GM21717 (cell line): ENCODE results near the gene XKR7.

ENCODE experiments used
- ATAC-seq: cut with Tn5 transposase; IDR thresholded peaks from one replicate; pipeline ENCODE4 v1.9.1; 2021; ENCODE audit warnings: mild to moderate bottlenecking, moderate library complexity; ENCODE audit not compliant: unreplicated experiment

XKR7 gene

DNA sequence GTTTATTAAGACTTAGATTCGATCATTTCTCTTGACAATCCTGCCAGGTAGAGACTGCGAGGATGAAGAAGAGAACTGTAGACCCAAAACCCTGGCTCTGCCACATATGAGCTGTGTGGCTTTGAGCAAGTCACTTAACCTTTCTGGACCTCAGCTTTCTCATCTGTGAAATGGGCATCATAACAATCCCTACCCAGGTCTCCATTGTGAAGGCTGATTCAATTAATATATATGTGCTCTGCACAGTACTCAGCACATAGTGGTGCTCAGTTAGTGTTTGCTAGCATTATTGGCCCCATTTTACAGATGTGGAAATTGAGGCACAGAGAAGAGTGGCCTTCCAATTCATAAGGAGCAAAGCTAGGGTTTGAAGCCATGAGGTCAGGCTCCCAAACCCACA, 7.9 kb downstream of the XKR7 start:
- ATAC-seq, result no peak

DNA sequence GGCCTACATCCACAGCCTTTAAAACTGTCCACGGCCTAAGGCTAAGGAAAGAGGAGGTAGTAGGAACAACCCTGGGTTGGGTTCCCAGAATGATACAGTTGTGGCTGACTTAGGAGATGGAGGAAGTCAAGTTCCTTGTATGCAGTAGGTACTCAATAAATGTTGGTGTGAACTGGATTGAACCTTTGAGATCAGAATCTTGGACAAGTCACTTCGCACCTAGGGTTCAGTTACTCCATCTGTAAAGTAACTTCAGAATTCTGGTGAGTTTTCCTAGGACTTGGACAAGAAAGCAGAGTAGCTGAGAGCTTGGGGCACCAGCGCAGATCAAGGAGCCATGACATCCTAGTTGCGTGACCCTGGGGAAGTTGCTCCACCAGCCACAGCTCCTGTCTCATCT, 9.1 kb downstream of the XKR7 start:
- ATAC-seq, result no peak

DNA sequence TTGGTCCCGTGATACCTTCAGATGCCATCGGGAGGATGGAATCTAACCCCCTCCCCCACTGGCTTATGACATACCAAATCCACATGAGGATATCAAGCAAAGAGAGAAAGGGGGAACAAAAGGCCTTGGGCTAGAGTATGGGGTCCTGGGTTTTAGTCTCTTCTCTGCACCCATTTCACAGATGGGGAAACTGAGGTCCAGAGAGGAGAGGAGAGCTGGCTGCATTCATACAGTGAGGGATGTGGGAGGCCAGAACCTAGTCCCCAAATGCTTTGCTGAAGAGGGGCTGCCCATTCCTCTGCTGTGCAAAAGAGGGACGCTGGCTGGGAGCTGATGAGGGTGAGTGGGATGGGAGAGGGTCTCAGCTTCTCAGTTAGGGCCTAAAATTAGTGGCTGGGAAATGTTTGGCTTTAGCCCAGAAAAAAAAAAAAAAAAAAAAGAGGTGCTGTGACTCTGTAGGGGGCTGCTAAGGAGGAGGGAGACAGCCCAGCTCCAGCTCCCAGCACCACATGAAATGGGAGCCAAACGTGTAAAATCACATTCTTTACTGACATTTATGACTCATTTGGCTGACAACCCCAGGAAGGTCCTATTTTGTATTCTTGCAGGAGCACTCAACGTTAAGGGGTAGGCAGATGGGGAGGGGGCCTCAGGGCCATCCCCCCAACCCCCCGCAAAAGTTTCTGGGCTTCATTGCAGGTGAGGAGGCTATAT, 11.9 kb downstream of the XKR7 start:
- ATAC-seq, result no peak

DNA sequence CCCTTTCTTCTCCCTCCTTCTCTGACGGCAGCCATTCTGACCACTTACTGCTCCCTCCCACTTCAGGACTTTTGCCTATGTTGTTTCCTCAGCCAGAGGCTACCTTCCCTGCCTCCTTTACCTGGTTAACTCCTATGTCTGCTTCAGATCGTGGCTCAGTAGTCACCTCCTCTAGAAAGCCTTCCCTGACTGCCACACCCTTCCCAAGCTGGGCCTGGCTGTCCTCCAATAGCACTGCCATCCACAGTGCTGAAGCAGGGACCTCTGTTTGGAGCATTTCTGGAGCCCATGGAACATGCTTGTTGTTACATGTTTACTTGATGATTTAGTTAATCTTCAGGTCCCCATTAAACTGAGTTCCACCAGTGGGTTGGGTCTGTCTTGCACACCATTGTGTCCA, 13.8 kb downstream of the XKR7 start:
- ATAC-seq, result no peak

DNA sequence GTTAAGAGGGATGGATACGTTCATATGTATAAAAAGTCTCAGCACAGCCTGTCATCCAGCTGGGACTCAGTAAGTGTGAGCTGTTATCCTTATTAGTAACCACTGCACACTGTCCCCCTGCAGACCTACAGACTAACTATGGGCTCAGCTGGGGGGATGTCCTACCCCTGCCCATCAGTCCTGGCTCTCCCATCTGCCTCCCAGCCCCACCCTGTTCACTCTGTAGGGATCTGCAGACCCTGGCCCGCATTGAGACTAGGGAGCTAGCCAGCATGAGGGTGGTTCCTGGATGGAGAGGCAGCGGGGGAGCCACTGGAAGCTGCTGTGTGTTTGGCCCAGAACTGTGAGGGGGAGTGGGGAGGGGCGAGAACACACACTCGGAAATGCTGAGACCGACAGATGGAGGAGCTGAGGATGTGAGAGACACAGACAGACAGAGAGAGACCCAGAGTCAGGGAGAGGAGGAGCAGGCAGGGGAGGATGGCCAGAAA, 17.1 kb downstream of the XKR7 start:
- no peak for ATAC-seq

DNA sequence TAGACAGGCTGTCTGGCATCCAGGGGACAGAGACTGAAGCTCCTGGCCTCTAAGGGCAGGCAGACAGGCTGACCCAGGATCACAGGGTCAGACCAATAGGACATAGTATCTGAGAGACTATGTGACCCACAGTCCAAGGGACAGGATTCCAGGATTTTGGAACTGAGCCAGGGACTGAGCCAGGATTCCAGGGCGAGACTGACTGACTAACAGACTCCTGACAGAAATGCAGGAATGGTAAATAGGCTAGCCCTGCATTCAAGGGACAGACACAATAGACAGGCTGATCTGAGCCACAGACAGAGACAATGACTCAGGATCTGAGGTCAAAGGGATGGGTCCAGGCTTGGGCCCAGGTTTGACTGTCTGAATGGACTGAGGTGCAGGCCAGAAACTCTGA, 19.8 kb downstream of the XKR7 start:
- ATAC-seq, result no peak

DNA sequence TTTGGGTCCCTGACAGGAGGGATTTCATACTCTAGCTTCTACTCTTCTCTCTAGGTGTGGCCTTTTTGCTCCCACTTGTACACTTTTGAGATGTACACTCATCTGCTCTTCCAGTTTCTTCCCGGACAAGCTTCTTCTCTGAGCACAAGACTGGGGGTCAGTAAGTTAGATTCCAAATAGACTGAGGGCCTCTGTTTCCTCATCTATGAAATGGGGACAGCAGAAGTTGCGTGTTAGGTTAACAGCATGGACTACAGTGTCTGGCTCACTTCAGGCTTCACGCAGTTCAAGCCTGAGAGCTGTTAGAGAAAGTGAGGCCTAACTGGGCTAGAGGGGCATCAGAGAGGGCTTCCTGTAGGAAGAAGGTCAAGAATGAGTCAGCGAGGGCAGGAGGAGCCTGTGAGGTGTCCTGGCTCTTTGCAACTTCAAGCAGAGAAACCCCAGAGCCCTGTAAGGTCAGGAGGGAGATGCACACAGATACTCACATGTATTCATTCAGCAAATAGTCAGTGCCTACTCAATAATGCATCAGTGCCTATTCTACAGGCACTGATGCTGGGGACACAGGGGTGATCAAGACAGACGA, 20.6 kb downstream of the XKR7 start:
- ATAC-seq, result no peak

DNA sequence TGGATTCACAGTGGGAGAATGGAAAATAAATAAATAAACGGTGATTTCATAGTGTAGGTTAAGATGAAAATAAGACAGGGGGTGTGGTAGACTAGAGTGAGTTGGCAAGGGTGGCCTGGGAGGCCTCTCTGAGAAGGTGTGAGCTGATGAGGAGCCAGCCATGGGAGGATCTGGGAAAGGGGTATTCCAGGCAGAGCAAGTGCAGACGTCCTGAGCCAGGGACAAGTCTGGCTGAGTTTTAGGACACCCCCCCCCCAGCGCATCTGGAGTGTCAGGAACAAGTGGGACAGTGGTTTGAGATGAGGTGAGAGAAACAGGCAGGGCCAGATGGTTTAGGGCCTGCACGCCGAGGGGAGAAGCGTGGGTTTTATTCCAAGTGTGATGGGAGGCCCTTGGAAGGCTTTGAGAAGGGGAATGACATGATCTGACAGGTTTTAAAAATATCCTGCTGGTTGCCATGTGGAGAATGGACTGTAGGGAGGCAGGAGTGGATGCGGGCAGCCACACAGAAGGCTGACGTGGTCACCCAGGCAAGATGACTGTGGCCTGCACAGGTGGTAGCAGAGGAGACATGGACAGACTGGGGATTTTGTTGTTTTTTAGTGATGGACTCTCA, 21.2 kb downstream of the XKR7 start:
- no peak for ATAC-seq

DNA sequence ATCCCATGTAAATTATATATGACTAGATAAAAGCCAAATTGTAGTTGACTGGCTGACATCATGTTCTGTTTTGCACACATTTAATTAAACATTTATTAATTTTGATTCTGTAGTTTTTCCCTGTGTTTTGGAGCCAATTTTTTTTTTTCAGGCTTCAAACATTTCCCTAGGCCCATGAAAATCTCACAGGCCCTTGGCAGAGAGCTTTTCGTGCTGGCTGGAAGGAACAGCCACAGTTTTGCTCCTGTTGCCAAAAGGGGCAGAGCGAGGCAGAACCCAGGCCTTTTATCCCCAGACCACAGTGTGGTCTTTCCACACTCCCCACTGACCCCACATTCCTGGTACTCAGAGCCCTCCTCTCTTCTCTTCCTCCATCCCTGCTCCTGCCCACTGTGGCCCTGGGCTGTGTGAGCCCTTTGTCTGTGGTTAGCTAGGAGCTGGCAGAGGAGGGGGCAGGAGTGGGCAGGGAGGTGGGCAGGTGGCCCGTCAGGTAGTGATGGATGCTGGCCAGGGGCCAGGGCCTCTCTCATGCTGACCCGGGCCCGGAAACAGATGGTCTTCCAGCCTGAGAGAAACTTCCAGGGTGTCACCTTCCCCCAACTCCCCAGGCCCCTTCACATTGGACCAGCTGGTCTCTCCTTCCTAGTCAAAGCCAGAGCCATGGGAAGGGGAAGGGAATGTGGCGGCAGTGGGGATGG, 22.8 kb downstream of the XKR7 start:
- ATAC-seq, result no peak

DNA sequence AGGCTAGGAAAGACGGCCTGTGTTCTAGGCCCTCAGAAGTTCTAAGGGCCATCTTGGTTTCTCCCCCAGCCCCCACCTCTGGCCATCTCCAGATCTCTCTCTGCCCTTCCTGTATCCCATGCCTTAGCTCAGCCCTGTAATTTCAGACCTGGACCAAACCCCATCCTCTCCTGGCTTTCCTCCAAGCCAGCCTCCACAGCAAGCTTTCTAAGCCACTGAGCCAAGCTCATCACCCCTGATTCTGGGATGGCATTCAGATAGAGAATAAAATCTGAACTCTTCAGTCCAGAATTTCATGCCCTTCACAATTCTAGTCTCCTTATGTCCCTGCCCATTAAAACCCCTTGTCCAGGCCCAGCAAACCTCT, 23.4 kb downstream of the XKR7 start:
- no peak for ATAC-seq

DNA sequence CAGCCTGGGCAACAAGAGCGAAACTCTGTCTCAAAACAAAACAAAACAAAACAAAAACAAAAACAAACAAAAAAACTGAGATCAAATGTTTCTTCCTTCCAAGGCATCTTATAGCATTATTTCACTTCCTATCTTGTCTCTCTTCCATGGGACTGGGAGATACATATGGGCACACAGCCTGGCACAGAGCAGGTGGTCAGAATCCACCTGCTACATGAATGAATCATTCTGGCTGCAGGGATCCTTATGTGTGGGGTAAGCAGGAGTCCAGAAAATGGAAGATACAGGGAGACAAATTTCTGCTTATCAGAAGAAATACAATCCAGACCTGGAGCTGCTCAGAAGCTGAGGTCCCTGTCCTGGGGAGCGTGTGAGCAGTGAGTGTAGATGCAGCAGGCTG, 24.1 kb downstream of the XKR7 start:
- no peak for ATAC-seq

DNA sequence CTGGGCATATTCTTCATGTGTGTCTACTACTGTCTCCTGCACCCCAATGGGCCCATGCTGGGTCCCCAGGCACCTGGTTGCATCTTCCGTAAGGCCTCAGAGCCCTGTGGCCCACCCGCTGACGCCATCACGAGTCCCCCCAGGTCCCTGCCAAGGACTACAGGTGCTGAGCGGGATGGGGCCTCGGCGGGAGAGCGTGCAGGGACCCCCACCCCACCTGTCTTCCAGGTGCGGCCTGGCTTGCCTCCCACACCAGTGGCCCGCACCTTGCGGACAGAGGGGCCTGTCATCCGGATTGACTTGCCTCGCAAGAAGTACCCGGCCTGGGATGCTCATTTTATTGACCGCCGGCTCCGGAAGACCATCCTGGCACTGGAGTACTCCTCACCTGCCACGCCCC, 29.0 kb downstream of the XKR7 start:
- no peak for ATAC-seq

DNA sequence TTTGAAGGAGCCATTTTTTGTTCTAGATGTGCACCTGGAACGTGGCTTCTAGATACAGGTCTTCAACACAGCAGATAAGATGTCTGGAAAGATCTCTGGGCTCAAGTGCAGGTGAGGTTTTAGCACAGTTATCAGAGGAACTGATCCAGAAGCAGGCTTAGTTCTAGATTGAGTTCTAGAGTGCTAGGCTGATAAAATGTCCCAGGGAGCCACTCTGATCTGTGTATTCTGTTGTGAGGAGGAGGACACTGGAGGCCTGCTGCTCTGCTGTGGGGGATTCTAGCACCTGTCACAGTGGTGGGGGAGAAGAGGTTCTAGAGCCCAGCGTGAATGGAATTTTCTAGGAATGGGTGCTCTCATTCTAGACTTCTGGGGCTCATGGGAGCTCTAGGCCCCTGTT, 30.3 kb downstream of the XKR7 start:
- ATAC-seq, result no peak

DNA sequence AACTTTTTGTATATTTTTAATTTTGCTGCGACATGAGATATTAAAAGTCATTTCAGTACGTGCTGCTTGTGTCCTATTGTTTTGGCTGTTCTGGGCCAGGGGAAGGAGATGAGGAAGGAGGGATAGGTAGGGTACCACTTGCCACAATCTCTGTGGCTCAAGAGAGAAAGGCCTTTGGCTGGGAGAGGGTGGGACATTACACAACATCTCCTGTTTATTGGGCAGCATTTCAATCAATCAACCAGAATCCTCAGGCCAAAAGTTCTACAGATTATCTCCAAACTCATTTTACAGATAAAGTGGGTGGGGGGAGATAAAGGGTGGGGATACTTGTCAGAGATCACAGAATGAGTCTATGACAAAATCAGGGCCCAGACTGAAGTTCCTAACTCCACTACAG, 35.4 kb downstream of the XKR7 start:
- ATAC-seq, result no peak

DNA sequence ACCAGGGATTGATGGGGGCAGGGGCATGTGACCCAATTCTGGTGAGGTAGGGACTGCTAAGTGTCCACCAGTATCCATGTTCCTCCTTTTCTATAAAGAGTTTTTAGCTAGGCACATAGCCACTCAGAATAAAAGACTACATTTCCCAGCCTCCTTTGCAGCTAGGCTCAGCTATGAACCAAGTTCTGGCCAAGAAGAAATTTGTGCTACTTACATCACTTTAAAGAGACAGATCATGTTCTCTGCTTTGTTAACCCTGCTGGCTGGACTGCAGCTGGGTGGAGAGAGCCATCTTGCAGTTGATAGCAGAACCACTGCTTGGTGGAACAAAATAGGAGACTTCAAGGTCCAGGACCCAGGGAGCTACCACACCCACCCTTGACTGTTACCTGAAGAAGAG, 37.0 kb downstream of the XKR7 start:
- ATAC-seq, result no peak

DNA sequence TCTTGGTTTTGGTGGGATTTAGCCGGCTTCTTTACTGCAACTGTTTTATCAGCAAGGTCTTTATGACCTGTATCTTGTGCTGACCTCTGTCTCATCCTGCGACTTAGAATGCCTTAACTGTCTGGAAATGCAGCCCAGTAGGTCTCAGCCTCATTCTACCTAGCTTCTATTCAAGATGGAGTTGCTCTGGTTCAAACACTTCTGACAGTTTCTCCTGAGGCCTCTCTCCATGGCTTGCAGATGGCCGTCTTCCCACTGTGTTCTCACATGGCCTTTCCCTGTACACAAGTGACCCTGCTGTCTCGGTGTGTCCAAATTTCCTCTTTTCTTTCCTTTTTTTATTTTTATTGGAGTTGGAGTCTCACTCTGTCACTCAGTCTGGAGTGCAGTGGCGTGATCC, 38.1 kb downstream of the XKR7 start:
- no peak for ATAC-seq

DNA sequence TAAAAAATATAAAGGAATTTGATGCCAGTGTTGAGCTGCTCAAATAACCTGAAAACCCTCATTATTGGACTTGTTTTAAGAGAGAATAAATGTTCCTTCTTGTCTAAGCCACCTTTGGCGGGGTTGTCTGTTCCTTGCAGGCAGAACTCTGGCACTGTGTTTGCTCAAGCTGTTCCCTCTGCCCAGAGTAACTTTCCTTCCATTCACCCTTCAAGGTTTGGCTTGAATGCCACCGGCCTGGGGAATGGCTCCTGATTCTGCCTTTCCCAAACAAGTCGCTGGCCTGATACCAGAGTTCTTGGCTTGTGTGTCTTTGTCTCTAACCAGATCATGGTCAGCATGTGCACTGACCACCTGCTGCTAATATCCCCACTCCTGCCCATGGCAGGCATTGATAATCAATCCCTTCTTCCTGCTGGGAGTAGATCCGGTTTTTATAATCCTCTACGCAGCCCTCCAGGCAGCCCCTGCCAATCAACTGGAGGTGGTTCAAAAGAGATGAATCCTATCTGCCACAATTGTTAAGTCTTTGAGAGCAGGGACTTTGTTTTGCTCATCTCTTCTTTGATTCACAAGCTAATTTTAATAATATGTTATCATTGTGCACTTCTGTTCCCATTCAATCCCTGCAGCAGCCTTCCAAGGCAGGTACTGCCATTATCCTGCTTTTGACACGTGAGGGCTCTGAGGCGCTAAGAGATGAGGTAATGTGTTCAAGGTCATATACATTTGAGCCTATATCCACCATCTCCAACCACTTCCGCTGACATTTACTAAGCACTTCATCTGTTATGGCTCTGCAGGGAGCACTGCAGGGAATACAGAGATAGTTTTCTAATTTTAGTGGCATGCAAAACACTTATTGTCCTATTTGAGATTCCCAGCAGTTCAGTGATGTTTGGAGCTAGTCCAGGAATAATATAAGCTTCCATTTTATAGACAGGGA, 39.2 kb downstream of the XKR7 start:
- ATAC-seq, result no peak

DNA sequence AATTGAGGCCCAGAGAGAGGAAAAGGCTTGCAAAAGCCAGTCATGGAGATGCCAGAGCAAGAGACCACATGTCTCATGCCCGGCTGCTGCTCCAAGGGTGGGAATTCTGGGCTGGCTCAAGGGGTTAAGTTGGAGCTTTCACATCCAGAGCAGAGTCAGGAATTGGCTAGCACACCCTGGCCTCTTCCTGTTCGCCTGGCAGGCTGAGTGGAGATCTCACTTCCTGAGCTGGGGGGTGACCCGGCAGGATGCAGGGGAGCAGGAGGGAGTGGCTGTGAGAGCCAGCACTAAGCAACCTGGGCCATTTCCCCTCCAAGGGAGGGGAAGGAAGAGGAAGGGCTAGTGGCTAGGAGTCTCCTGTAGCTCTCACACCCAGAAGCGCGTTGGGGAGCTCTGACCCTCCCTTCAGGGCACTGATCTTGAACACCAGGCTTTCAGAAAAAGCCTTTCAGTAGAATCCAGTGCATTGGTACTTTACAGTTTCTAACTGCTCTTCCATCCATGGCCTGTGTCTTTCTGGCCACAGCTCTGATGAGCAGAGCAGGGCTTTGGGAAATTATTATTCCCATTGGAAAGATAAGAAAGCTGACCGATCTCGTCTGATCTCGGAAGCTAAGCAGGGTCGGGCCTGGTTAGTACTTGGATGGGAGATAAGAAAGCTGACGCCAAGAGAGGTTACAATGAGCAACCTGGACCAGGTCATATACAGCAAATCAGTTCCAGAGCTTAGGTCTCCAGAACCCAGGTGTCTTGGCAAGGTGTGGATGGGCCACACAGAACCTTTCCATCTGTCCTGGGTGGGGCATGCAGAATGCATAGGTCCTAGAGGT, 40.1 kb downstream of the XKR7 start:
- no peak for ATAC-seq

DNA sequence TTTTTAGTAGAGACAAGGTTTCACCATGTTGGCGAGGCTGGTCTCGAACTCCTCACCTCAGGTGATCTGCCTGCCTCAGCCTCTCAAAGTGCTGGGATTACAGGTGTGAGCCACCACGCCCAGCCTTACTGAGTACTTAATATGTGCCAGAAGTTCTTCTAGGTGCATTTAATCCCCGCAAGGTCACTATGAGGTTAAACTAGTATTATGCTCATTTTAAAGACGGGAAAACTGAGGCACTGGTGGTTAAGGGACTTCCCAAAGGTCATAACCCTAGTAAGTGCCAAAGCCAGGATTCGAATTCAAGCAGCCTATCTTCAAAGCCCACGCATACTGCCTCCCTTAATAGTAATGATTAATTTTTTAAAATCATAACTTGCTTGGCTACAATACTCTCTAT, 41.6 kb downstream of the XKR7 start:
- no peak for ATAC-seq

DNA sequence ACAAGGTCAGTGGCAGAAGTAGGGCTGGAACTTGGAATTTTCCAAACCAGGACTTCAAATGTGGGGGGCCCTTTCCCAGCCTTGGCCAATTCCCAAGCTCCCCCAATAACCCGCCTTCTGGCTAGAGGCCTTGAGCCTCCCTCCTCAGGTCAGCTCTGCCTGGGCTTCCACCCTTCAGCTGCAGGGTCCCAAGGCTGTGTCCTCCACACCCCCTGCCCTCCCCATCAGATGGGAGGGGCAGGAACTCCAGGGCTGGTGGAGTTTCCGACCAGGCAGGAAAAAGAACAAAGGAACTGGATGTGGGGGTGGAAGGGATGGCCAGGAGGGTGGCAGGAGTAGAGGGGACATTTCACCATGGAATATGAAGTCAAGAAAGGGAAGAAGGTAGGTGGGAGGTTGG, 42.1 kb downstream of the XKR7 start, which contains the start of gene CCM2L:
TSS of gene CCM2L (plus strand) at position 338 of the 400 bp plus-strand sequence. CDS start at position 355, 17 bp downstream.
- ATAC-seq, result no peak
